ENCODE data around the gene NOMO2. TPM values are rescaled to one million over a fixed set of nuclear protein-coding genes. Genes with fewer than 3 reads are reported as not detected.
A peak's percentile ranks its signal among the peaks of the same experiment; 100 is the strongest.
"Not testable (repeated sequence)": the region's sequence is repeated elsewhere in the genome, so short reads cannot be mapped to it uniquely, and the experiment has no call there.

NOMO2 gene
- total RNA-seq, 1 donor from 2014 or later = 205 TPM

DNA sequence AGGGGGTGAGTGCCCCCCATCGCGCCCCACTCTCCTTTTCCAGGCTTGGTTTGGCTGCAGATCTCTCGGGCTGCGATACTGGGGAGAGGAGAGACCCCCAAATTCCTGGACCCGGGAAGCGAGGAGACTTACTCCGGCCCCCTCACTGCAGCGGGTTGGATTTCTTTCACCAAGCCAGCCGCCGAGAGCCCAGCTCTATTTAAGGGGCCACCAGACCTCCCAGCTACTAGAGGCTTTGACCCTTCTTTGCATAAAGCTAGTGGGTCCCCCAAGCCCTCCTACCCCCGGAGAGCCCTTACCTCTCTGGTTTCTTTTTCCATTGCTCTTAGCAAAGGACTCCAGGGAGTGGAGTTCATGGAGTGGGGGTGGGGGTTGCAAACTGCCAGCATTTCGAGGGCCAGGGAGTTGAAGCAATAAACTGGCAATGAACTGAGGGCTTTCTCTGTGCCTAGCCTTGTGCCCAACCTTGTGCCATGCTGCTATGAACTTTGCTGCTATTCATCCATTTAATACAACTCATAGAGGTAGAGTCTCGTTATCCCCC is 9.5 kb upstream of the NOMO2 start:
- H3K36me3 ChIP-seq; H3K4me1 ChIP-seq; intact Hi-C loops (cut with micrococcal nuclease); H3K27ac ChIP-seq (replicated peaks); DNase-seq; H3K9me3 ChIP-seq (replicated peaks); H3K27me3 ChIP-seq (ENCODE audit: low read depth): not testable (repeated sequence)
- H3K4me3 ChIP-seq = peak overlapping the region; percentile 45

DNA sequence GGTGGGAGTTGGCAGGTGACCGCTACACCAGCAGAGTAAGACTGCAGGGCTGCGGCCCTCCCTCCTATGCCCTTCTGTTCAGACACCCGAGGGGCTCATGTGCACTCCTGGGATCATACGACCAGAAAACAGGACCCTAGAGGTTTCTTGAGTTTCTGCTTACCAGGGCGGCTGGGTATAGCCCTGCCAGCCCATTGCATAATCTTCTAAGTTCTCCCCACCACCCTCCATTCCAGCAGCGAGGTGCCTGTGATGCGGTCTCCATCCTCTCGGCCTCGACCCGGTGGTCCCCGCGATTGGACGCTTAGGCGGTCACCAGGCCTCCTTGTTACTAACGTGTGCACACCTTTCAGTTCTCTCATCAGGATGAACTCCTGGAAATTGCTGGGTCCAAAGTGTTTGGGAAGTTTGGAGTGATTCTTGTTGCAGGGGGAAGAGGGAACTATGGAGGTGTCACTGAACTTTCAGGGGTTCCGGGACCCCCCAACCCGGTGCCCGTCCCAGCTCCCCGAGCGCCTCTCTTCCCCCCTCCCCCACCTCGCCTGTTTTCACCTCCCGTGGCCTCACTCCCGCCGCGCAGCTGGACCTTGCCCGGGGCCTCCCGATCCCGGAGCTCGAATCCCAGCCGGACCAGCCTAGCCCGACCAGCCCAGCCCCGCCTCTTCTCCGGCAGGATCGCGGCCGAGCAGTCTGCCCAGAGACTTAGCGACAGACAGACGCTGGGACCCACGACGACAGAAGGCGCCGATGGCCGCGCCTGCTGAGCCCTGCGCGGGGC is 8.8 kb upstream of the NOMO2 start:
- H3K27ac ChIP-seq (replicated peaks); DNase-seq; H3K9me3 ChIP-seq (replicated peaks); intact Hi-C loops (cut with micrococcal nuclease); H3K36me3 ChIP-seq; H3K4me1 ChIP-seq; H3K27me3 ChIP-seq (ENCODE audit: low read depth): not testable (repeated sequence)
- peak overlapping the region; percentile 45 for H3K4me3 ChIP-seq

DNA sequence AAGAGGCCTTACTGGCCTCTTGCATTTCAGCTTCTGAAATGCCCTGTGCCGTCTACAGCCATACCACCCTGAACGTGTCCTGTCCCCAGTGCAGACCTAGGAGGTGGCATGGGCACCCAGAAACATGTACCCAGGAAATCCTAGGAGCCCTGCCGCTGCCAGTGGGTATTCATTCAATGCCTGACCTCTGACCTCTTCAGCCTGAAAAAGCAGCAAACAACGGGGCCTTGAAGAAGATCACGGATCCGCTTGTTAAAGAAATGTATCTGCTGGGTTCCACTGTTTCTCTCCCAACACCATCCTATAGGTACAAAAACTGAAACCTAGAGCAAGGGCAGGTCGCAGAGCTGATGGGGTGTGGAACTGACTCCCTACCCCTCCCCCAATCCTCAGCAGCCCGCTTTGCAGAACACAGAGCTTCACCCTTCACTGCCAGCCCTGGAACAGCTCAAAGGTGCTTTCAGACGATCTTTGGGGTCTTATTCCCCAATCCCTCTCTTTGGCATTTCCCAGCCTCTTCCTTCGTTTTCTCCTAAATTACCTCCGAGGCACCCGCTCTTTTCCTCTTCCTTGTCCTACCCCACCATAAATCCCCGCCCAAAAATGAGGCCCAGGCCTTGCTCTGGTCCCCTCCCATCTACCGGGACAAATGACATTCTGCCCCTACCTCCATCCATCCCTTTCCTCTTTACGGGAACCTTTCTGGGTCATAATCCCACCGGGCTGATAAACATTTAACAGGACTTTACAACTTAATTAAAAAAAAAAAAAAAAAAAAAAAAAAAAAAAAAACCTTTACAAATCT is 1.3 kb downstream of the NOMO2 start:
- Histone ChIP-seq H3K4me3 (peak overlapping the region; percentile 70), H3K27ac (replicated peaks) (peak overlapping the region; percentile 33)
- intact Hi-C loops (cut with micrococcal nuclease); H3K4me1 ChIP-seq; DNase-seq; H3K27me3 ChIP-seq (ENCODE audit: low read depth); H3K9me3 ChIP-seq (replicated peaks); H3K36me3 ChIP-seq: not testable (repeated sequence)

DNA sequence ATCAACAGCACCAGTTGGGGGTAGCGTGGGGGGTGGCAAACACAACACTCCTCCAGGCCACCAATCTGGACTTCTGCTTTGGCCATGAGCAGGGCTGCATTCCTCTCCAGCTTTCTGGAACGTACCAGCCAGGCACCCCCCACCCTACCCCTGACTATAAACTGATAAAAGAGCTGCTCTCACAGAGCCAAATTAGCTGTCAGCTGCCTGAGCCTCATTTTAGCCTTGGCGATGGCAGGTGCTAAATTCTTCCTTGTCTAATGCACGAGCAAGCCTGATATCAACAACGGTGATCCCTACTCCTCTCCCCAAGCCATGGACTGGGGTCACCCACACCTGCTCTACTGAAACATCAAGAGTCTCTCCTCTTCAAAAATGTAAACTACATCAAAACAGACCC is 8.2 kb downstream of the NOMO2 start:
- H3K9me3 ChIP-seq (replicated peaks); intact Hi-C loops (cut with micrococcal nuclease); H3K4me1 ChIP-seq; DNase-seq; H3K4me3 ChIP-seq; H3K36me3 ChIP-seq; H3K27me3 ChIP-seq (ENCODE audit: low read depth): not testable (repeated sequence)
- peak overlapping the region; percentile 61 for H3K27ac ChIP-seq (replicated peaks)

DNA sequence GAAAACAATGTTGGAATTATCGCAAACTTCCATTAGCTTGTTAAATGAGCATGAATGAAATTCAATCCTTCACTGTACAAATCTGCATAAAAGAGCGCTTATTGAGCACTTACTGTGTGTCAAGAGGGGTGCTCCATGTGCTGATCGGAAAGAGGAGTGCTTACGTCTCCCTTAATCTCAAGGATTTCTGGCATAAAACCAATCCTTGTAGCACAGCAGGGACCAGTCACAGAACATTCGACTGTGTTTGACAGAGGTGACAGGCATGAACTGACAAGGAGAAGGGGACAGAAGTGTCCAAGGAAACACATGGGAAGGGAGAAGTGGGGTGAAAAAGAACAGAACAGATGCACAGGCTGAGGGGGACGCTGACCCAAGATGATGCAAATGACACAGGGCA is 14.5 kb downstream of the NOMO2 start:
- H3K9me3 ChIP-seq (replicated peaks); H3K4me1 ChIP-seq; H3K36me3 ChIP-seq; intact Hi-C loops (cut with micrococcal nuclease); H3K27me3 ChIP-seq (ENCODE audit: low read depth); DNase-seq; H3K4me3 ChIP-seq: not testable (repeated sequence)
- H3K27ac ChIP-seq (replicated peaks) = peak overlapping the region; percentile 46

DNA sequence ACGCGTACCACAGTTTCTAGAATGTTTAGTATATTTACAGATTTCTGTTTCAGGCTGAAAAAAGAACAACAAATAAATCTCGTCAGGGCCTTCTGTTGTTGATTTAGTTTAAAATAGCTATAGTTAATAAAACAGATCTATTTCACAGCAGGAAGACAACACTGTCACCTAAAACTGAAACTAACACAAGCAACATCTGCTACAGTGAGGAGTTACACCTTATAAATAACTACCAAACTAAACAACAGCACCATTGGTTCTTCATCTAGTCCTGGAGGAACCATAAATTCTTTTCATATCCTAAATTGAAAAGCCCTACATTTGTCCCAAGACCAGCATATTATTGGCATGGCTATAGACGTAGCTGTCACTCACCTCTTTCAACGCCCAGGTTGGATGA is 15.0 kb downstream of the NOMO2 start:
- H3K4me1 ChIP-seq; intact Hi-C loops (cut with micrococcal nuclease); H3K4me3 ChIP-seq: not testable (repeated sequence)

DNA sequence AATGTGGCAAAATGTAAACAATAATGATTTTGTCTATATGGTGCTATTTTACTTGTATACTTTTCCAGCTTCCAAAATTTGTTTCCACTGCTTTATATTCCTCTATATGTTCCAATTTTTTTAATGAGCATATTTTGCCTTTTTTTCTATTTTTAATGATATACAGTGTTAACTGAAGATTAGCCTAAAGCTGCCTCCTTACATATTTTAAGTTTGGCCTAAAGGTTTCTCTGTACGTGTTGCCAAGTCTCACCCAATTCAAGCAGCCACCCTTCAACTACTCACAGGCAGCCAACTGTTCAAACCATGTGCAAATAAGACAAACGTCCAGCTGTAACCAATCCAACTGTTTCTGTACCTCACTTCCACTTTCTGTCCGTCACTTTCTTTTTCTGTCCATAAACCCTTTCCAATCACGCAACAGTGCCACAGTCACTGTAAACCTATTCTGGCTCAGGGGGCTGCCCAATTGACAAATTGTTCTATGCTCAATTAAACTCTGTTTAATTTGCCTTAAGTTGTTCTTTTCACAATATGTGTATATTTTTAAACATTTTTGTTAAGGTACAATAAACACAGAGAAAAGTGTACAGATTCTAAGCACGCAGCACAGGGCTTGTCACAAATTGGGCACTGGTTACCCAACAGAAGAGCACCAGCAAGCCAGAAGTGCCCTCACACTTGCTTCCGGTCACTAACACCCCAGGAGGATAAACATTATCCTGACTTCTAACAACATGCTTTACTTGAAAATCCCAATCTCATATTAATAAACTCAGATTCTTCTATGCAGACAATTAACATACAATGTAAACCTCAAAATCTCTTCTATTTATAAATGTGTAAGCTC is 17.4 kb downstream of the NOMO2 start:
- H3K27me3 ChIP-seq (ENCODE audit: low read depth); intact Hi-C loops (cut with micrococcal nuclease); H3K4me3 ChIP-seq; H3K4me1 ChIP-seq; DNase-seq; H3K9me3 ChIP-seq (replicated peaks); H3K36me3 ChIP-seq: not testable (repeated sequence)
- H3K27ac ChIP-seq (replicated peaks) = peak overlapping the region; percentile 27

More for the DNA sequence above, 15.0 kb downstream of the NOMO2 start:
- not testable (repeated sequence) for DNase-seq; H3K9me3 ChIP-seq (replicated peaks); H3K36me3 ChIP-seq; H3K27me3 ChIP-seq (ENCODE audit: low read depth); H3K27ac ChIP-seq (replicated peaks)

DNA sequence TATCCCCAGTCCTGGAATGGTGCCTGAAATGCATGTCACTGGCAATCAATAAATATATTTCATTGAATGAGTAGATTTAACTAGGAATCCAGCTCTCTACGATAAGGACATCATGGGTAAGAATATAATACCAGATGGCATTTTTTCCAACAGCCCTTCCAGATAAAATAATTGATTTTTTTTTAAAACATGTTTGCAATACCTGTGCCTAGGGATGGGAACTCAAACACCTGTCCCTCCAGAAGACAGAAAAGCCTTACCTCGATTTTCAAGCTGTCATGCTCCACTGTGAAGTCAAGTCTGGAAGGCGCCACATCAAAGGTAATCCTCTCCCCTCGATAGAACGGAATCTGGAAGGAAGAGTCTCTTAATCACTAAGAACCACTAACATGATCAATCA is 20.0 kb downstream of the NOMO2 start:
- intact Hi-C loops (cut with micrococcal nuclease); H3K4me1 ChIP-seq: not testable (repeated sequence)

DNA sequence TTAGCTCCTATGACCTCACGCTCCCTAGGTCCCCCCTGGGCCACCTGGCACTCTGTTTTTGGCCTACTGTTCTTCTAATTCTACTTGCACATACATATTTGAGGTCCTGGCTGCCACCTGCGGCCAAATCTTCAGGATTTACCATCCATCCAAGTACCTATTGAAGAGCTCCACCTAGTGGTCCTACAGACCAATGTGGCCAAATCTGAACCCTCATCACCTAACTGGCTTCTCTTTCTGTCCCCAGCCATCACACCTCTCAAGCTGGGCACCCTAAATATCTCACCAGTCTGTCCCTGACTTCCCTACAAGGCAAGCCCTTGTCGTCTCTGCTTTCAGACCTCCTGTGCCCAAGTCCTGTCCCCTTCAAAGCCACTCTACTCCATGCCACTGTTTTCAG is 24.9 kb downstream of the NOMO2 start:
- TF ChIP-seq, protein P1, sequence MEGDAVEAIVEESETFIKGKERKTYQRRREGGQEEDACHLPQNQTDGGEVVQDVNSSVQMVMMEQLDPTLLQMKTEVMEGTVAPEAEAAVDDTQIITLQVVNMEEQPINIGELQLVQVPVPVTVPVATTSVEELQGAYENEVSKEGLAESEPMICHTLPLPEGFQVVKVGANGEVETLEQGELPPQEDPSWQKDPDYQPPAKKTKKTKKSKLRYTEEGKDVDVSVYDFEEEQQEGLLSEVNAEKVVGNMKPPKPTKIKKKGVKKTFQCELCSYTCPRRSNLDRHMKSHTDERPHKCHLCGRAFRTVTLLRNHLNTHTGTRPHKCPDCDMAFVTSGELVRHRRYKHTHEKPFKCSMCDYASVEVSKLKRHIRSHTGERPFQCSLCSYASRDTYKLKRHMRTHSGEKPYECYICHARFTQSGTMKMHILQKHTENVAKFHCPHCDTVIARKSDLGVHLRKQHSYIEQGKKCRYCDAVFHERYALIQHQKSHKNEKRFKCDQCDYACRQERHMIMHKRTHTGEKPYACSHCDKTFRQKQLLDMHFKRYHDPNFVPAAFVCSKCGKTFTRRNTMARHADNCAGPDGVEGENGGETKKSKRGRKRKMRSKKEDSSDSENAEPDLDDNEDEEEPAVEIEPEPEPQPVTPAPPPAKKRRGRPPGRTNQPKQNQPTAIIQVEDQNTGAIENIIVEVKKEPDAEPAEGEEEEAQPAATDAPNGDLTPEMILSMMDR (IDR thresholded peaks at IDR 0.05; ENCODE audit: borderline replicate concordance) = peak; percentile 44

More for the DNA sequence above, 20.0 kb downstream of the NOMO2 start:
- DNase-seq; H3K4me3 ChIP-seq; H3K27ac ChIP-seq (replicated peaks); H3K36me3 ChIP-seq; H3K9me3 ChIP-seq (replicated peaks); H3K27me3 ChIP-seq (ENCODE audit: low read depth): not testable (repeated sequence)

DNA sequence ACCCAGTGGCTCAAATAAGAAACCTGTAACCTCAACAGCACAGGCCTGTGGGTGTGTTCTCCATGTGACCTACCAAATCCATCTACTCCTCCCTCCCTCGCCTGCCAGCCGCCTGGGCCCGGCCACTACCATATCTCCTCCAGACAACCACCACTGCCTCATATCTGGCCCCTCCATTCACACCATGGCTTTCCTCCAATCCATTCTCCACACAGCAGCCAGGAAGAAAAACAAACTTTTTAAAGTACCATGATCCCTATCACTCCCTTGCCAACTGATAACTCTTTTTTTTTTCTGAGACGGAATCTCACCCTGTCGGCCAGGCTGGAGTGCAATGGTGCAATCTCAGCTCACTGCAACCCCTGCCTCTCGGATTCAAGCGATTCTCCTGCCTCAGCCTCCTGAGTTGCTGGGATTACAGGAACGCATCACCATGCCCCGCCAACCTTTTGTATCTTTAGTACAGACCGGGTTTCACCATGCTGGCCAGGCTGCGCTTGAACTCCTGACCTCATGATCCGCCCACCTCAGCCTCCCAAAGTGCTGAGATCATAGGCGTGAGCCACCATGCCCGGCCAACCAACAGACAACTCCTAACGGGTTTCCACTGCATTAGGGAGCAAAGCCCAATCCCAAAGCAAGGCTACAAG is 26.3 kb downstream of the NOMO2 start:
- H3K36me3 ChIP-seq; H3K4me3 ChIP-seq; H3K9me3 ChIP-seq (replicated peaks); H3K27ac ChIP-seq (replicated peaks); H3K27me3 ChIP-seq (ENCODE audit: low read depth); intact Hi-C loops (cut with micrococcal nuclease); H3K4me1 ChIP-seq: not testable (repeated sequence)
- DNase-seq = peak; percentile 42

More for the DNA sequence above, 24.9 kb downstream of the NOMO2 start:
- H3K27ac ChIP-seq (replicated peaks); H3K27me3 ChIP-seq (ENCODE audit: low read depth); intact Hi-C loops (cut with micrococcal nuclease); DNase-seq; H3K36me3 ChIP-seq; H3K4me3 ChIP-seq; H3K9me3 ChIP-seq (replicated peaks); H3K4me1 ChIP-seq: not testable (repeated sequence)

DNA sequence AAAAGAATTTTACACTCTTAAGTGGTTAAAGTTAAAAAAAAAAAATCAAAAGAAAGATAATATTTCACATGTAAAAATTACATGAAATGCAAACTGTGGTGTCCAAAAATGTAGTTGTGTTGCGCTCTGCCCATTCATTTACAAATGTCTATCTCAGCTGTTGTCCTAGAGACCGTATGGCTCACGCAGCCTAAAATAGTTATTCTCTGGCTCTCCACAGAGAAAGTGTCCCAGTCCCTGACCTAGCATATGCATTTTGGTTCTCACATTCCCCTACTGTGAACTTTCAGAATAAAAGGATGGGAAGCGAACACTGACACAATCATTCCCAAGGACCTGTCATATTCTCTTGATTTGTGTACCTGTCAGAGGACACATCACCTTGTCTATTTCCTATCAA is 27.6 kb downstream of the NOMO2 start:
- DNase-seq; H3K9me3 ChIP-seq (replicated peaks); H3K4me1 ChIP-seq; H3K27me3 ChIP-seq (ENCODE audit: low read depth); H3K4me3 ChIP-seq; H3K27ac ChIP-seq (replicated peaks); intact Hi-C loops (cut with micrococcal nuclease); H3K36me3 ChIP-seq: not testable (repeated sequence)

DNA sequence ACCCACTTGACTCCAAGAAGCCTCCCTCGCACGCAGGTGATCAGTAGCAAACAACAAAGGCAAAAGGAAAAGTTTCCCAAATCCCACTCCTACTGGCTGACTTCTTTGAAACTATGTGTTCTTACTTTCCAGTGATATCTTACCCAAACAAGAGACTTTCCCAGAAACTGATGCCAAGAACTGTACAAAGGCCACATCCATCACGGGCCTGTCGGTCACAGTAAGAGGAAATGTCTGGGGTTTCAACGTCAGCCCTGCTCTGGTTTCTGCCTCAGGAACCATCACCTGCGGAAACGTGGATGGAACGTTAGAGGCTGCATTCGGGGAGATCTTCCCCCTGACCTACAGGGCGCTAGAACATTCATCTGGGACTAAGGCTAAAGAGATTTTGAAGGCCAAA is 30.6 kb downstream of the NOMO2 start:
- H3K27ac ChIP-seq (replicated peaks); DNase-seq; H3K4me3 ChIP-seq; H3K9me3 ChIP-seq (replicated peaks); intact Hi-C loops (cut with micrococcal nuclease); H3K27me3 ChIP-seq (ENCODE audit: low read depth); H3K4me1 ChIP-seq: not testable (repeated sequence)
- H3K36me3 ChIP-seq = peaks cover 12% of the 10 kb centered on the region

All from left ventricle myocardium inferior (tissue), 1 donor.